GM12878 (cell line): ENCODE measurements around the gene VIT.

Experiments
- ASH2L ChIP-seq: fragments of 300-600, 200-600 bp; sonication (generic); IDR thresholded peaks from 2 replicates; pipeline ENCODE4 v1.6.1; 2017; ENCODE audit warnings: low read depth, mild to moderate bottlenecking, borderline replicate concordance
- FOS ChIP-seq: IDR thresholded peaks from 3 replicates; pipeline ENCODE4 v1.6.1; 2011; ENCODE audit warnings: borderline replicate concordance; ENCODE audit not compliant: insufficient read length; ENCODE audit errors: extremely low read depth
- JUND ChIP-seq: IDR thresholded peaks from 2 replicates; pipeline ENCODE4 v1.6.1; 2012; ENCODE audit warnings: low read depth, mild to moderate bottlenecking, low read length, improper control_type of control experiment, moderate library complexity
- PML ChIP-seq: IDR thresholded peaks from 2 replicates; pipeline ENCODE4 v1.6.1; 2012; ENCODE audit warnings: low read length, inconsistent platforms
- POLR2A ChIP-seq: IDR thresholded peaks from 2 replicates; pipeline ENCODE4 v1.6.1; 2011; ENCODE audit warnings: low read depth, mild to moderate bottlenecking, low read length
- RCOR1 ChIP-seq: conservative IDR thresholded peaks from 2 replicates; pipeline ENCODE4 v1.6.1; 2012; ENCODE audit warnings: low read depth, low read length, improper control_type of control experiment
- SIN3A ChIP-seq: IDR thresholded peaks from 2 replicates; pipeline ENCODE4 v1.6.1; 2012; ENCODE audit warnings: low read depth, low read length, improper control_type of control experiment
- YBX1 ChIP-seq: fragments of 450-650 bp; IDR thresholded peaks from 2 replicates; pipeline ENCODE4 v1.6.1; 2016; ENCODE audit warnings: antibody characterized with exemption
- TF ChIP-seq, protein P1 (sequence below): IDR thresholded peaks from 2 replicates; pipeline ENCODE4 v1.6.1; 2012; ENCODE audit warnings: mild to moderate bottlenecking, low read depth, low read length
- TF ChIP-seq, protein P2 (sequence below), 3 experiments: IDR thresholded peaks in 2 of 3; conservative IDR thresholded peaks in 1 of 3; 2 replicates each; pipeline ENCODE4 v1.5.1; 2011; ENCODE audit warnings: low read depth in 3 of 3, low read length in 3 of 3, mild to moderate bottlenecking in 3 of 3, control low read depth in 2 of 3, moderate library complexity in 2 of 3, inconsistent platforms in 1 of 3, mixed read lengths in 1 of 3; ENCODE audit not compliant: control insufficient read depth in 2 of 3, insufficient read depth in 1 of 3; ENCODE audit errors: extremely low read depth in 1 of 3
- TF ChIP-seq, protein P3 (sequence below): IDR thresholded peaks from 2 replicates; pipeline ENCODE4 v1.6.1; 2012; ENCODE audit warnings: low read length, inconsistent platforms
- TF ChIP-seq, protein P4 (sequence below): IDR thresholded peaks from 2 replicates; pipeline ENCODE4 v1.6.1; 2011; ENCODE audit warnings: borderline replicate concordance, low read depth, mild to moderate bottlenecking, moderate library complexity, low read length; ENCODE audit not compliant: insufficient read depth, poor library complexity, severe bottlenecking
- TF ChIP-seq, protein P5 (sequence below): IDR thresholded peaks from 2 replicates; pipeline ENCODE4 v1.6.1; 2011; ENCODE audit warnings: borderline replicate concordance, low read depth, mild to moderate bottlenecking, moderate library complexity, mixed read lengths, low read length; ENCODE audit not compliant: insufficient read depth; ENCODE audit errors: extremely low read length

DNA sequence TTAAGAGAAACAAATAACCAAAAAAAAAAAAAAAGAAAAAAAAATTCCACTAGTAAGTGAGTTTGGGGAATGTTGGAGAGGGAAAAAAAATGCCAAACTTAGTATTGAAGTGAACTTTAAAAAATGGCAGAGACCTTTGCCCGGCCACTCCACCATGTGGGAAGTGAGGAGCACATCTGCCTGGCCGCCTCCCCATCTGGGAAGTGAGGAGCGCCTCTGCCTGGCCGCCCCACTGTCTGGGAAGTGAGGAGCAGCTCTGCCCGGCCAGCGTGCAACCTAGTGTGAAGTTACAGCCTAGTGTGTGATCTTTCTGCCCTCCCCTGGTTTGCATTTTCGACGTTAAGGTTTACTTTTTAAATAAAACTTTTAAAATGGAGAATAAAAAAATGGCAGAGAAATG lies 33.9 kb upstream of the VIT start:
- no peak for TF ChIP-seq POLR2A
- TF ChIP-seq YBX1: no peak
- no peak for TF ChIP-seq FOS
- no peak for TF ChIP-seq ASH2L
- no peak for TF ChIP-seq RCOR1
- no peak for TF ChIP-seq SIN3A
- TF ChIP-seq, protein P1, sequence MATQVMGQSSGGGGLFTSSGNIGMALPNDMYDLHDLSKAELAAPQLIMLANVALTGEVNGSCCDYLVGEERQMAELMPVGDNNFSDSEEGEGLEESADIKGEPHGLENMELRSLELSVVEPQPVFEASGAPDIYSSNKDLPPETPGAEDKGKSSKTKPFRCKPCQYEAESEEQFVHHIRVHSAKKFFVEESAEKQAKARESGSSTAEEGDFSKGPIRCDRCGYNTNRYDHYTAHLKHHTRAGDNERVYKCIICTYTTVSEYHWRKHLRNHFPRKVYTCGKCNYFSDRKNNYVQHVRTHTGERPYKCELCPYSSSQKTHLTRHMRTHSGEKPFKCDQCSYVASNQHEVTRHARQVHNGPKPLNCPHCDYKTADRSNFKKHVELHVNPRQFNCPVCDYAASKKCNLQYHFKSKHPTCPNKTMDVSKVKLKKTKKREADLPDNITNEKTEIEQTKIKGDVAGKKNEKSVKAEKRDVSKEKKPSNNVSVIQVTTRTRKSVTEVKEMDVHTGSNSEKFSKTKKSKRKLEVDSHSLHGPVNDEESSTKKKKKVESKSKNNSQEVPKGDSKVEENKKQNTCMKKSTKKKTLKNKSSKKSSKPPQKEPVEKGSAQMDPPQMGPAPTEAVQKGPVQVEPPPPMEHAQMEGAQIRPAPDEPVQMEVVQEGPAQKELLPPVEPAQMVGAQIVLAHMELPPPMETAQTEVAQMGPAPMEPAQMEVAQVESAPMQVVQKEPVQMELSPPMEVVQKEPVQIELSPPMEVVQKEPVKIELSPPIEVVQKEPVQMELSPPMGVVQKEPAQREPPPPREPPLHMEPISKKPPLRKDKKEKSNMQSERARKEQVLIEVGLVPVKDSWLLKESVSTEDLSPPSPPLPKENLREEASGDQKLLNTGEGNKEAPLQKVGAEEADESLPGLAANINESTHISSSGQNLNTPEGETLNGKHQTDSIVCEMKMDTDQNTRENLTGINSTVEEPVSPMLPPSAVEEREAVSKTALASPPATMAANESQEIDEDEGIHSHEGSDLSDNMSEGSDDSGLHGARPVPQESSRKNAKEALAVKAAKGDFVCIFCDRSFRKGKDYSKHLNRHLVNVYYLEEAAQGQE: no peak
- TF ChIP-seq, protein P2, sequence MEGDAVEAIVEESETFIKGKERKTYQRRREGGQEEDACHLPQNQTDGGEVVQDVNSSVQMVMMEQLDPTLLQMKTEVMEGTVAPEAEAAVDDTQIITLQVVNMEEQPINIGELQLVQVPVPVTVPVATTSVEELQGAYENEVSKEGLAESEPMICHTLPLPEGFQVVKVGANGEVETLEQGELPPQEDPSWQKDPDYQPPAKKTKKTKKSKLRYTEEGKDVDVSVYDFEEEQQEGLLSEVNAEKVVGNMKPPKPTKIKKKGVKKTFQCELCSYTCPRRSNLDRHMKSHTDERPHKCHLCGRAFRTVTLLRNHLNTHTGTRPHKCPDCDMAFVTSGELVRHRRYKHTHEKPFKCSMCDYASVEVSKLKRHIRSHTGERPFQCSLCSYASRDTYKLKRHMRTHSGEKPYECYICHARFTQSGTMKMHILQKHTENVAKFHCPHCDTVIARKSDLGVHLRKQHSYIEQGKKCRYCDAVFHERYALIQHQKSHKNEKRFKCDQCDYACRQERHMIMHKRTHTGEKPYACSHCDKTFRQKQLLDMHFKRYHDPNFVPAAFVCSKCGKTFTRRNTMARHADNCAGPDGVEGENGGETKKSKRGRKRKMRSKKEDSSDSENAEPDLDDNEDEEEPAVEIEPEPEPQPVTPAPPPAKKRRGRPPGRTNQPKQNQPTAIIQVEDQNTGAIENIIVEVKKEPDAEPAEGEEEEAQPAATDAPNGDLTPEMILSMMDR (IDR thresholded peaks at IDR 0.05 in 2 of 3, conservative IDR thresholded peaks at IDR 0.05 in 1 of 3; ENCODE audit: control insufficient read depth in 2 of 3, extremely low read depth in 1 of 3, insufficient read depth in 1 of 3, low read depth in 3 of 3, low read length in 3 of 3): no peak
- TF ChIP-seq, protein P3, sequence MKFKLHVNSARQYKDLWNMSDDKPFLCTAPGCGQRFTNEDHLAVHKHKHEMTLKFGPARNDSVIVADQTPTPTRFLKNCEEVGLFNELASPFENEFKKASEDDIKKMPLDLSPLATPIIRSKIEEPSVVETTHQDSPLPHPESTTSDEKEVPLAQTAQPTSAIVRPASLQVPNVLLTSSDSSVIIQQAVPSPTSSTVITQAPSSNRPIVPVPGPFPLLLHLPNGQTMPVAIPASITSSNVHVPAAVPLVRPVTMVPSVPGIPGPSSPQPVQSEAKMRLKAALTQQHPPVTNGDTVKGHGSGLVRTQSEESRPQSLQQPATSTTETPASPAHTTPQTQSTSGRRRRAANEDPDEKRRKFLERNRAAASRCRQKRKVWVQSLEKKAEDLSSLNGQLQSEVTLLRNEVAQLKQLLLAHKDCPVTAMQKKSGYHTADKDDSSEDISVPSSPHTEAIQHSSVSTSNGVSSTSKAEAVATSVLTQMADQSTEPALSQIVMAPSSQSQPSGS: no peak
- TF ChIP-seq, protein P4, sequence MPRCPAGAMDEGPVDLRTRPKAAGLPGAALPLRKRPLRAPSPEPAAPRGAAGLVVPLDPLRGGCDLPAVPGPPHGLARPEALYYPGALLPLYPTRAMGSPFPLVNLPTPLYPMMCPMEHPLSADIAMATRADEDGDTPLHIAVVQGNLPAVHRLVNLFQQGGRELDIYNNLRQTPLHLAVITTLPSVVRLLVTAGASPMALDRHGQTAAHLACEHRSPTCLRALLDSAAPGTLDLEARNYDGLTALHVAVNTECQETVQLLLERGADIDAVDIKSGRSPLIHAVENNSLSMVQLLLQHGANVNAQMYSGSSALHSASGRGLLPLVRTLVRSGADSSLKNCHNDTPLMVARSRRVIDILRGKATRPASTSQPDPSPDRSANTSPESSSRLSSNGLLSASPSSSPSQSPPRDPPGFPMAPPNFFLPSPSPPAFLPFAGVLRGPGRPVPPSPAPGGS: no peak
- no peak for TF ChIP-seq PML
- no peak for TF ChIP-seq JUND
- TF ChIP-seq, protein P5, sequence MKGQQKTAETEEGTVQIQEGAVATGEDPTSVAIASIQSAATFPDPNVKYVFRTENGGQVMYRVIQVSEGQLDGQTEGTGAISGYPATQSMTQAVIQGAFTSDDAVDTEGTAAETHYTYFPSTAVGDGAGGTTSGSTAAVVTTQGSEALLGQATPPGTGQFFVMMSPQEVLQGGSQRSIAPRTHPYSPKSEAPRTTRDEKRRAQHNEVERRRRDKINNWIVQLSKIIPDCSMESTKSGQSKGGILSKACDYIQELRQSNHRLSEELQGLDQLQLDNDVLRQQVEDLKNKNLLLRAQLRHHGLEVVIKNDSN: no peak
